ENCODE data around the gene TLR9. TPM values are rescaled to one million over a fixed set of nuclear protein-coding genes. Genes with fewer than 3 reads are reported as not detected.

The TLR9 gene
- total RNA-seq, 1 experiment from 2014 or later = not detected

- ChIA-PET CTCF (interaction anchor here (0.6 to 2.2 kb wide), 2 partner anchors 16 to 67 kb away, joined by 3 to 28 read pairs; partner anchors contain the start of gene POC1A), POLR2A (ENCODE audit: unreplicated experiment) (interaction anchor here (0.6 kb wide), 1 partner anchor 67 kb away, joined by 3 read pairs; no protein-coding TSS in a partner anchor)
- Histone ChIP-seq H4K20me1 (ENCODE audit: low read length) (no peaks in the 10 kb centered on the region), H3K9me3 (ENCODE audit: low read length) (no peaks in the 10 kb centered on the region), H3K4me3 (ENCODE audit: low read length) (no peak overlapping the region), H3K9me2 (replicated peaks; ENCODE audit: low read length) (no peaks in the 10 kb centered on the region), H3K4me1 (ENCODE audit: insufficient read depth, low read length) (peaks cover 37% of the 10 kb centered on the region), H3K27me3 (ENCODE audit: low read length) (no peaks in the 10 kb centered on the region), H3K4me2 (ENCODE audit: low read length) (no peak overlapping the region), H3K27ac (ENCODE audit: low read length) (no peak overlapping the region), H2AFZ (ENCODE audit: low read length) (no peak overlapping the region), H3F3A (ENCODE audit: low read length, unreplicated experiment) (peaks cover 6% of the 10 kb centered on the region), H3K79me2 (ENCODE audit: low read length) (no peaks in the 10 kb centered on the region), H3K36me3 (ENCODE audit: low read depth, low read length) (no peaks in the 10 kb centered on the region), H3K9ac (ENCODE audit: low read length) (no peak overlapping the region)
- TF ChIP-seq EZH2 (IDR thresholded peaks at IDR 0.05; ENCODE audit: low read length, unreplicated experiment) = no peak
- no peak for TF ChIP-seq CTCF (conservative IDR thresholded peaks at IDR 0.05; ENCODE audit: low read depth, low read length)
- TF ChIP-seq EZH2phosphoT487 (IDR thresholded peaks at IDR 0.05; ENCODE audit: borderline replicate concordance, low read length) = no peak
- BruUV-seq (replicated peaks) = no TSS peak
- no peak for DNase-seq
- intact Hi-C loops (cut with micrococcal nuclease) = loop anchor here (5.0 kb wide), 1 partner anchor 116 kb away; no protein-coding TSS in a partner anchor
- no peak for ATAC-seq
These were observed 3.7 kb downstream of the TLR9 start for GRCh38 chr3:52221563-52222318.

GRCh38 chr3:52221141-52221562 lies 4.3 kb downstream of the TLR9 start:
- H3K27me3 ChIP-seq (ENCODE audit: low read length) = no peaks in the 10 kb centered on the region
- no peaks in the 10 kb centered on the region for H3K79me2 ChIP-seq (ENCODE audit: low read length)
- no peak overlapping the region for H3K4me2 ChIP-seq (ENCODE audit: low read length)
- ATAC-seq (no peak), DNase-seq (no peak)
- ChIA-PET POLR2A (ENCODE audit: unreplicated experiment) (interaction anchor here (0.6 kb wide), 1 partner anchor 66 kb away, joined by 3 read pairs; no protein-coding TSS in a partner anchor), CTCF (interaction anchor here (0.6 to 2.2 kb wide), 9 partner anchors 16 to 185 kb away, joined by 3 to 28 read pairs (median 3); partner anchors contain the start of gene POC1A)
- H3K4me1 ChIP-seq (ENCODE audit: insufficient read depth, low read length) = peaks cover 43% of the 10 kb centered on the region
- TF ChIP-seq CTCF (conservative IDR thresholded peaks at IDR 0.05; ENCODE audit: low read depth, low read length) (no peak), EZH2phosphoT487 (IDR thresholded peaks at IDR 0.05; ENCODE audit: borderline replicate concordance, low read length) (no peak), EZH2 (IDR thresholded peaks at IDR 0.05; ENCODE audit: low read length, unreplicated experiment) (no peak)
- H4K20me1 ChIP-seq (ENCODE audit: low read length) = no peaks in the 10 kb centered on the region
- no peak overlapping the region for H3K4me3 ChIP-seq (ENCODE audit: low read length)
- H3K27ac ChIP-seq (ENCODE audit: low read length) = no peak overlapping the region
- BruUV-seq (replicated peaks) = no TSS peak
- no peak overlapping the region for H2AFZ ChIP-seq (ENCODE audit: low read length)
- H3K36me3 ChIP-seq (ENCODE audit: low read depth, low read length) = no peaks in the 10 kb centered on the region
- no peaks in the 10 kb centered on the region for H3K9me3 ChIP-seq (ENCODE audit: low read length)
- peaks cover 6% of the 10 kb centered on the region for H3F3A ChIP-seq (ENCODE audit: low read length, unreplicated experiment)
- intact Hi-C loops (cut with micrococcal nuclease) = loop anchor here (5.0 kb wide), 1 partner anchor 116 kb away; no protein-coding TSS in a partner anchor
- H3K9ac ChIP-seq (ENCODE audit: low read length) = no peak overlapping the region
- H3K9me2 ChIP-seq (replicated peaks; ENCODE audit: low read length) = no peaks in the 10 kb centered on the region
